Epidermal melanocyte (primary cell): Measurements from ENCODE around the gene PLPP3.

Experiments used
- DNase-seq: peaks from one replicate; pipeline ENCODE4 v3.0.0; 2011; ENCODE audit warnings: low spot score; ENCODE audit not compliant: insufficient read length

PLPP3 gene

DNA sequence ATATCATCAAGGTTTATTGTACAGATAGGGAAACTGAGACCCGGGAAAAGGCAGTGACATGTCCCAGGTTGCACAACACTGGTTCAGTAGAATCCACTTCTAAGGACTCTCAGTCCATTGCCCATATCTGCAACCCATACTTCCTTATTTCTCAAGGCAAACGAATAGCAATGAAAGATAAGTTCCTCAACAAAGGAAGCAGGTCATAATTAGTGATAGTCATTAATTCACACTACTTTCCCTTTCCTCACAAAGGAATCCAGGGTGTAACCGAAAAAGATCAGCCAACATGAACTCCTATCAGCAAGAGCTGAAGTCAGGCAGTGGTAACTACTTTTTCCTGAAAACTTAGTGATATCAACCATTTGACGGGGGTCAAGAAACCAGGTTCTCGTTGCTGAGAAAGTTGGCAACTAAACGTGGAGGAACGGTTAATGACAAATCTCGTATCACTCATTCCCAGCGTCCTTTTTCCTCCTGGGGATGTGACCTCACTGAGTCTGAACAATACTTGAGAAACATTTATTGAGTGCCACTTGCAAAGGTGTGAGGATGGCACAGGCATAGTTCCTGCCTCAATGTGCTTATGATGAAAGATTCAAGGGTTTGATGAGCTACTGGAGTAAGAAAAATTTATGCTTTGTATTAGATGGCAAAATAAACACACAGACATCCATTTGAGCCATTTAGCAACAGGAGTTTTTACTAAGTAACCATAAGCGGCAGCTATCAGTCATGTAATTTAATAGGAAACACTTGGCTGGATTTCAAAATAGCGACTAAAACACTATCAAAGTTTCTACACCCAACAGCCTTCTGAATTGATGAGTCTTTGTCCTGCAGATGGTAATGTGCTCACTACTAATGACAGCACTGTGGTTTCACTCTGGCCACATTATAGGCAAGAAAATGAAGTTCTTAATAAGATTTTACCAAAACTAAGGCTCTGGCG, 82.3 kb downstream of the PLPP3 start:
- no peak for DNase-seq

DNA sequence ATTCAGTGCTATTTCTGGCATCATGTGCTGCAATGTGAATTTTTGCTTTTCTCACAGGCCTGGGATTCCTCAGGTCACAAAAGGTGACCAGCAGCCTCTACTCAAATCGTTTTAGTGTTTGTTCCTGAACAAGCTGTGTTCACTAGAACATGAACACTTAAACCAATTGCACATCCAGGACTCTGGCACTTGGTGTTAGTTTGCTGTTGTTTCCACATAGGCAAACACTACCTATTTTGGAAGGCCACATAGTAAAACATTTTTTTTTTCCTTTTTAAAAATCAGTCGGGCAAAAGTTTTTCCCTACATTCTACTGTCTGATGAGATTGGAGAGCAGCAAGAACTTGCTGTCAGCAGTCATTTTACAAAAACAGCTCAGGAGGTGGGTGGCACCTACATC, 83.2 kb downstream of the PLPP3 start:
- DNase-seq: no peak

DNA sequence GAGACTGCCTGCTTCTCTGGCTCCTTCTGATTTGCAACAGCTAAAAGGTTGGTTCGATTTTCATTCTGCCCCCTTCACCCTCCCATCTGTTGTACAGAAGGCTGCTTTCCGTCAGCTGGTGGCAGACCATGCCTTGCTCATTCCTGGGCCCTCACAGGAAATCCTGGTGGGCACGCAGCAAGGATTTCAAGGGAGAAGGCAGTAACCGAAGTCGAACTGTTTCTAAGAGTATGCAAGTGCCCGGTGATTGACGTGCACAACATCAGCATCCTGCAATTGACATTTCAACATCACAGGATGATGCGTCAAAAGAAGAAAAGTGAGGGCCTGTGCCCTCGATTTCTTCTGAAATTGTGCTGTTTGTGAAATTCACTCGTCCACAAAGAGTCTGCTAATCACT, 83.8 kb downstream of the PLPP3 start:
- DNase-seq: no peak

DNA sequence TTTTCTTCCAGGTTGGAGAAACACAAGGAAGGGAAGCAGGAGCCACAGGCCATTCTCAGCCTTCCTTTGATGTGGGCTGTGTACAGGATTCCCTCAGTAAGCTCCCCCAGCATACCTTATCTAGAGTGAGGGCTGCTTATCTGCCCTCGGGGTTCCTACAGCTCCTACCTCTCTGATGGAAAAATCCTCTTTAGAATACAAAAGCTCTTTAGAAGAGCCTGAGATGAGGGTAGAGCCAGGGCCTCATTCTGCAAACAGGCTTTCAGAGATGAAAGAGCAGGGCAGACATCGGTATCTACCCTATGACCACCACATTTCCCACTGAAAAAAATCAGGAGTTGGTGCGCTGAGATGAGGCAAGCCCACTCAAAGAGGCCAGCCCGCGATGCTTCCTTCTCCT, 85.1 kb downstream of the PLPP3 start:
- no peak for DNase-seq

DNA sequence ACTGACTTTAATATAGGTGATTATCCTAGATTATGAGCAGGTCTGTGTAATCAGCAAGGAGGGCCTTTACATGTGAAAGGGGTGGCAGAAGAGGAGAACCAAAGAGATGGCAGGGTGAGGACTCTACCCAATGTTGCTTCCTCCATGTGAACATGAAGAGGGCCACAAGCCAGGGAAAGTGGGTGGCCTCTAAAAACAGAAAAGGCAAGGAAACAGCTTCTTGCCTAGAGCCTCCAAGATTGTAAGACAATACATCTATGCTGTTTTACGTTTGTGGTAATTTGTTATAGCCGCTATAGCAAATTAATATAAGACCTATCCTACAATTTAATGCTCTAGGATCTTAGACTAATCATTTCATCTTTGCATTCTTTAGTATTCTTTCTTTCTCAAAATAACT, 85.5 kb downstream of the PLPP3 start:
- no peak for DNase-seq

DNA sequence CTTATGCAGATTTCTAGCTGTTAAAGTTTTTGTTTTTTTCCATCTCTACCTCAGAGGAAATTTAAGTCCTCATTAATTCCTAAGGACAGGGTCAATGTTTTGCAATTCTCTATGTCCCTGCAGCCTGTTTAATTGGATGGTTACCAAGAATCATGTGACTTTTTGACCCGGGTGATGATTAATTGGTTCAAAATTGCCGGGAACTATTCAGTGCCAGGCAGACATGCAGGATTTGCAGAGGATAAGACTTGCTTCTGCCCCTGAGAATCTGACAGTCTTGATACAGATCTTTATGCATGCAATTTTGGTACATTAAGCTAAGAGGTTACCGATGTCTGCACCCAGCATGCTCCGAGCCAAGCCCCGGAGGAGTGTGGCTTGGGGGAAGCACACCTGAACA, 87.9 kb downstream of the PLPP3 start:
- no peak for DNase-seq

DNA sequence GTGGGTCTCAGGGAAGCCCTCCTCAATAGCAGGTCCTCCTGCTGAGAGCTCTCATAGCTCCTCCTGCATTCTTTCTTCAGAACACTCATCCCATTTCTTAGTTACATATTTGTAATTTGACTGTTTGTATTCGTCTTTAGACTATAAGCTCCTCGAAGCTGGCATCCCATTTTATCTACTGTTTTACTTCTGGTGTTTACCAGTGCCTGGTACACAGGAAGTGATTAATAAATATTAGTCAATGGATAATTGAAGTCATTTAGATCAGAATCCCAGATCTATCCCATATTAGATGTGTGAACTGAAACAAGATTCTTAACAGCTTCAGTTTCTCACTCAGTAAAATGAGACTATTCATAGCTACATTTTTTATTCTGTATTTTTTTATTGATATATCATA, 88.7 kb downstream of the PLPP3 start:
- no peak for DNase-seq

DNA sequence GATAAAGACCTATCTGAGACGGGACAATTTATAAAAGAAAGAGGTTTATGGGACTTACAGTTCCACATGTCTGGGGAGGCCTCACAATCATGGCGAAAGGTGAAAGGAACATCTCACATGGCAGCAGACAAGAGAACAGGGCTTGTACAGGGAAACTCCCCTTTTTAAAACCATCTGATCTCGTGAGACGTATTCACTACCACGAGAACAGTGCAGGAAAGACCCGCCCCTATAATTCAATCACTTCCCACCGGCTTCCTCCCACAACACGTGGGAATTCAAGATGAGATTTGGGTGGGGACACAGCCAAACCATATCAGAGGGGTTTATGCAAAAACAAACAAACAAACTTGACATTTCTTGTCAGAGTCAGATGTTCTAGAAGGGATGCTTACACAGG, 89.7 kb downstream of the PLPP3 start:
- no peak for DNase-seq

DNA sequence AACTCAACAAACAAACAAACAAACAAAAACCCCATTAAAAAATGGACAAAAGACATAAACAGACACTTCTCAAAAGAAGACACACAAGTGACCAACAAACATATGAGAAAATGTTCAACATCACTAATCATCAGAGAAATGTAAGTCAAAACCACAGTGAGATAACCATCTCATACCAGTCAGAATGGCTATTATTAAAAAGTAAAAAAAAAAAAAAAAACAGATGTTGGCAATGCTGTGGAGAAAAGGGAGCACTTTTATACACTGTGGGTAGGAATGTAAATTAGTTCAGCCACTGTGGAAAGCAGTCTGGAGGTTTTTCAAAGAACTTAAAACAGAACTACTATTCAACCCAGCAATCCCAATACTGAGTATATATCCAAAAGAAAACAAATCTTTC, 94.7 kb downstream of the PLPP3 start:
- no peak for DNase-seq

DNA sequence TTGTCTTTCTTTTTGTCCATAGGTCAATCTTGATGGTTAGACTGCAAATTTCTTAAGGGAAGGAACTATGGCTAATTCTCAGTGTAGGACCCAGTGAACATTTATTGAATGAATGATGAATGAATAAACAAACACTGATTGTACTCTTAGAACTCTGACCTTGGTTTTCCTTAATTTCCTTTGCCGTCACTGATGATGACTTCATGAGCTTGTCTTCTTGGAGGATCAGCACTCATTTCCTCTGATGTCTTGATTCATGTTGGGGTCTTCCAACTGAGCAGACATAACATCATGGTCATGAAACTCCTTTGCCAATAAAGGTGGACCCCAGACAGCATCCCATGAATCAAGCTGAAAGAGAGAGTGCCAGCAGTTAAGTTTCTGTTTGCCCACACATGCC, 96.3 kb downstream of the PLPP3 start:
- DNase-seq: no peak

DNA sequence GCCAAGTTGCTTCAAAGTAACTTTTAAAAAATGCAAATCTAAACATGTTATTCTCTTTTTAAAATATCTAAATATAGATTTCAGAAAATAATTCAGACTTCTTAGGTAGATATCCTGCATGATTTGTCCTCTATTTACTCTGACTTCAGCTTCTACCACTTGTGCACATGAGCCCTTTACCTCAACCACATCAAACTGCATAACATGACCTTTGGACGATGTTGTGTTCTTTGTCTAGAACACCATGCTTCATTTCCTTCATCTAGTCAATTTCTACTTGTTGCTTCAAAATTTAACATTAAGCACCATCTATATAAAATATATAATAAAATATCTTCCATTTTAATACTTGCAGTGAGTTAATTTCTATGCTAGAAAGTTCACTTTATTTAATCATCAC, 96.9 kb downstream of the PLPP3 start:
- DNase-seq: no peak

DNA sequence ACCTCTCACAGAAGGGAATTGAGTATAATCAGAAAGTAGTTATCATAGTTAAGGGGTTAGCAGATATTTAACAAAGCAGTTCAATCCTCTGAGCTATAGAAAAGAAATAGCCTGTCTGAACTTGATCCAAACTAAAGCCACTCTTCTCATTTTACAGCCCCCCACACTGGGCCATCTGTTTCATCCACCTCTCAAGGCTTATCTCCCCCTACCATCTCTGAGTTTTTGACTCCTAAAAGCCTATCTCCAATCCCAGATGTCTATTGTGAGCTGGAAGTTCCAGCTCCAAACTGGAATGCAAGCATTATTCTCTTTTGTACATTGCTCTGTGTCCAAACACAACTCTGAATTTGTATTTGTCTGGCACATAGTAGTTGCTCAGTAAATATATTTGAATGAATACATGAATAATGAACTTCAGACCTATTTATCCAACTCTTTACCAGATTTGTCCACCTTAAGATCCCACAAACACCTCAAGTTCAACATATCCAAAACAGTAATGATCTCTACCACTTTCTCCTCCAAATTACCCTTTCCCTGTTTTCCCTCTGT, 98.1 kb downstream of the PLPP3 start:
- no peak for DNase-seq

DNA sequence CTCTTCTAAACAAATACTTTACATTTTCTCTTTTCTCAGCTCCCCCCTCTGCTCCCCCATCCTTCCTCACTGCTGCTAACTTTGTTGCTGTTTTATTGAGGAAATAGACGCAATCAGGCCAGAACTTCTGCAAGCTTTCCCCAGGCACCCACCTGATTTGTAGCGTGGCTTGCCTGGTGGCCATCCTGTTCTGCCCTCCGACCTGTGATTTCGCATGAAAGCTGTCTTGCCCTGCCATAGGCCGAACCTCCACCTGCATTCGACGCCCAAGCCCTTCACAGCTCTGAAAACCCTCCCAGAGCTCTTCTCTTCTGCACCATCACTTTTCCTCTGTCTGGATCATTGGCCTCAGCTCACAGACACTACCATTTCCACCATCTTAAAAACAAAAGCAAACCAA, 100.6 kb downstream of the PLPP3 start:
- DNase-seq: no peak

DNA sequence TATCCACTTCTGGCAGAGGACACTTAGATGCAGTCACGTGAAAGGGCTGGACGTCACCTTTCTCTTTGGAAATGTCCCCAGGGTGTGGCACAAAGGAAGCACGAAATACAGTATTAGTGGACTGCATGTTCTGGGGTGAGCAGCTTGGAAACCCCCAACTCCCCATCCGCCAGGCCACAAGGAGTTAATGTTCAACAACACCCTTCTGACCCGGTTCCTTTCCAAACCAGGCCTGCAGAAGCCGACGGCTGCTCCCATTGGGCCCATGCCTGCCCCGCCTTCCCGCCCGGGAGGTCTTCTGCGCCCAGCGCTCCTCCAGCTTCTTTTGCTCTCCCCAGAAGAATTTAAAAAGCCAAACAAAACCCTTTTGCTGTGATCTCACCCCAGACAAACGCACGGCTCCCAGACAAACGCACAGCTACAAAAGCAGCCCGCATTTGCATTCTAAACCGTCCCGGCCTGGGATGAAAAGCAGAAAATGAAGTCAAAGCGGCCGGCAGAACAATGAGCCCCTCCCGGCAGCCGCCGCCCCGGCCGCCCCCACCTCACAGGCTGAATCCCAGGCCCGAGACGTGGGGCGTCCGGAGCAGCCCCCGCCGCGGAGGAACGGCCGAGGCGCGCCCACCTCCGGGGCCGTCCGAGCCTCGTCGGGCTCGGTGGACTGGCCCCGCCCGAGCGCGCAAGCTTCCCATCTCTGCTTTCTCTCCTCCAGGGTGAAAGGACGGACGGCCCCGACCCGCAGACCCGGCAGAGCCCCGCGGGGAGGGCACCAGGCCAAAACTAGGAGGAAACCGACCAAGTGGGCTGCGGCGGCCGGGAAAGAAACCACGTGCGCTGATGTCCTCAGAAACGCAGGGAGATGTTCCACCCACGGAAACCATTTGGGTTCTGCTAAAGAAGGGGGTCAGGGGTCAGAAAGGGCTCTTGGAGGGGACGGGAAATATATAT, 101.9 kb downstream of the PLPP3 start:
- DNase-seq: peak; percentile 28

DNA sequence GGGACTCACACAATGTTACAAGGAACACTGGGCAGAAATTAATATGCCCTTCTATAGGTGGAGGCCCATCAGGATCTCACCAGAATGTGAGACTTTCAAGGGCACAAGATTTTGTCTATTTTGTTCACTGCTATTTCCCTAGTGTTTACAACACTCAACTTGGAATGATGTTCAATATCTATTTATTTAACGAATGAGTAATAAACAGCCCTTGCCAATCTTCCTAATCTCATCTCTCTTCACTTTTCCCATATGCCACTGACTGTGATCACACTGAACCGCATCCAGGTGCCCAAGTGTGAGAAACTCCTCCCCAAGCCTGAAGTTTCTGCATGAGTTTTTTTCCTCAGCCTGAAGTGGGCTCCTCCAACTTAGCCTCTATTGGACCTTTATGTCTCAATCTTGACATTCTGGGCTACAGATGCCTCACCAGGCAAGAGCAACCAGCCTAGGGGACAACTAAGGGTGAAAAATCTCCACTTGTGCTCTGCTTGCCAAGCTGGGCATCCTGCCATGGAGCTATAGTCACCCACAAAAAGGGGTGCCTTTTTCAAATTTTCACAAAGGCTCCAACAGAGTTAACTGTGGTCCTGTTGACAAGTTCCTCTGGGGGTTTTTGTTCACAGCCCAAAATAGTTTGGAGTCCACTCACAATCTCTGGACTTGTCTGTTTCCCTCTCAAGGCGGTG, 105.6 kb downstream of the PLPP3 start:
- DNase-seq: no peak

DNA sequence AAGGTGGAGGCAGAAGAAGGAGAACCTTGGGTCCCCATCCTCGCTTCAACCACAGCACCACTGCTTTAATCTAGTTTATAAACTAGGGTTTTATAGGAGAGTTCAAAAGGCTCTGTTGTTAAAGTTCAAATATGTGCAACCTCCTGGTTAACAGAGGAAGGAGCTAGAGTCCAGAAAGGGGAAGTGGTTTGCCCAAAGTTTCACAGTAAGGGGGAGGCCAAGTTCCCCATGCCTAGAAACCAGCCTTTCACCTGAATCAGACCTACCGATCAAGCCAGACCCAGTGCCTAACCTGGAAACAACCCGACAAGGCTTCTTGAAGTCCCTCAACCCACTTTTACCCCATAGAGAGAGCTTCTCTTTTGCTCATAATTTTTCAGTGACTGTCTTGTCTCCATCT, 106.5 kb downstream of the PLPP3 start:
- no peak for DNase-seq

DNA sequence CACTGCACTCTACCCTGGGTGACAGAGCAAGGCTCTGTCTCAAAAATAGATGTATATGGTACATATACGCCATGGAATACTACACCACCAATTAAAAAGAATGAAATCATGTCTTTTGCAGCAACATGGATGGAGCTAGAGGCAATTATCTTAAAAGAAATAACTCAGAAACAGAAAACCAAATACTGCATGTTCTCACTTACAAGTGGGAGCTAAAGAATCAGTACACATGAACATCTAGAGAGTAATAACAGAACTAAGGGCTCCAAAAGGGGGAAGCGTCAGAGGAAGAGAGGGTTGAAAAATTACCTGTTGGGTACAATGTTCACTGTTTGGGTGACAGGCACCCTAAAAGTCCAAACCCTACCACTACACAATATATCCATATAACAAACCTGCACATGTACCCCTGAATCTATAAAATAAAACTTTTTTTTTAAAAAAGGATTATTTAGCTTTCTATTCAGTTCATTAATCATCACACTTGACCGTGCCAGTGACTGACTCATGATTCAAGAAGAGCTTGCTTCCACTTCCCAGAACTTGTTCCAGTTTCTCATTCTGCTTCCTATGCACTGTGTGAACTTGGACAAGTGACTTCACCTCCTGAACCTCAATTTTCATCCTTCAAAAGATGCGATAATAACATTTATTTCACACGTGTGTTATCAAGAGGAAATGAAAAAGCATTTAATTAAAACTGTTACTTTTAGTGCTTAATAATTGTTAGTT, 109.6 kb downstream of the PLPP3 start:
- no peak for DNase-seq

DNA sequence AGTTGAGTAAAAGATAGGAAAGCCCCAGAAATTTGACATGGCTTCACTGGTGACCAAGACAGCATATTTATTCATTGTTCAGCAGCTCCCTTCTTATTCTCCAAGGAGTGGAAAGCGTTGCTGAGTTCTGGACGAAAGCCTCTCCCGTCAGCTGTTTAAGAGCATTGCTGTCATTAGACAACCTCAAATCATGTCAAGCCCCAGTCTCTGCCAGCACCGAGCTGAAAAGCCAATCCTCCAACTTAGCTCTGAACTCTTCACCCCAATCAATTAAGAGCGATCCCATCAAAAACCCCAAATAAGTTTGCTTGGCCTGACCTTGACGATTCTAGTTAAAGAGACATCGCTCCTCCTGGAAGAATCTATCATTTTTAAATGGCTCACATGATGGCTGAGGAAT, 110.8 kb downstream of the PLPP3 start:
- DNase-seq: no peak

DNA sequence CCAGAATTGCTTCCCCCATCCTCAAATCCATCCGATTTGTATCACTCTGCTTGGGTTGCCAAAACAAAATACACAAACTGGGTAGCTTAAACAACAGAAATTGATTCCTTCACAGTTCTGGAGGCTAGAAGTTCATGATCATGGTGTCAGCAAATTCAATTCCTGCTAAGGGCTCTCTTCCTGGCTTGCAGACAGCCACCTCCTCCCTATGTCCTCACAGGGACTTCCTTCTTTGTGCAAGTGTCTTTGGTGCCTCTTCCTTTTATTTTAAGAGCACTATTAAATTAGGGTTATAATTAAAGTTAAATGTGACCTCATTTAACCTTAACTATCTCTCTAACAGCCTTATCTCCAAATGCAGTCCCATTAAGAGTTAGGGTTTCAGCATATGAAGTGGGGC, 112.8 kb downstream of the PLPP3 start:
- DNase-seq: no peak

DNA sequence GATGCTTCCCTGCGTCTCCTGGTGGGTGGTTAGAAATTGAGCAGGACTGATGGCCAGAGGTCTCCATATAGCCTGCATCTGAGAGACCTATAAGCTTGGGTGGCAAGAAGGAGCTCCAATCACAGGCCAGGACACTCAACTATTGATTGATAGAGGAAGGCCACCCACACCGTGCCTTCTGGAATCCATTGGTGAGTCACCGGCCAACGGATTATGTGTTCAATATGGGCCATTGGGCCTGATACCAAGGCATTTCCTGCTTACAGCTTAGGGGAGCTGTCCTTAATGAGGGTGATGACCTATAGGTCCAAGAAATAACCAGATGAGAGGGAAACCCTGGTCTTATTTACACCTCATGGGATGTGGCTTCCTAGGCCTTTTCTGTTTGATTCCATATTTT, 115.1 kb downstream of the PLPP3 start:
- DNase-seq: no peak

DNA sequence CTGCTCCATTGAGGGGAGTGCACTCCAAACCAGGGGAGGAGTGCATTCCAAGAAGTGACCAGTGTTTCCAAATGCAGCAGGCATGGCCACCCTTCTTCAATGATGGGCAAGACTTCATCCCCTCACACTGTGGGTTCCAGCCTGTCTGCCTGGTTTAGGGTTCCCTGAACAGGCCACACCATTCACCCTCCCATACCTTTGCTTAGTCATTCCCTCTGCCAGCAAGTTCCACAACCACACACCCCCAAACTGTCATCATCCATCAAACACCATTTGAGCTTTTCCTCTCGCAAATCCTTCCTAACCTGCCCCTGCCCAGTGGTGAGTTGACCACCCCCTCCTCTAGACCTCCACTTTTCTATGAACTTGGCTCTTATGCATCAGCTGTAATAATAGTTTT, 116.0 kb downstream of the PLPP3 start:
- no peak for DNase-seq
